Body of pancreas (tissue), 4 donors: Measurements from ENCODE around the gene DEFB113.

Experiments
- CTCF ChIP-seq, 7 experiments: fragments of 450-650 bp in 4 of 7; fragments of 200-600 bp in 3 of 7; sonication (generic) in 3 of 7; IDR thresholded peaks; one replicate each; pipeline ENCODE4 v1.5.1; 2016 to 2019; ENCODE audit warnings: antibody characterized with exemption in 7 of 7
- POLR2A ChIP-seq, 3 donors: fragments of 450-650 bp; IDR thresholded peaks; one replicate each; pipeline ENCODE4 v1.6.1; 2016; ENCODE audit warnings: antibody characterized with exemption in 3 of 3, mild to moderate bottlenecking in 2 of 3

GRCh38 chr6:49995278-49995677, 25.9 kb upstream of the DEFB113 start:
- no peak for TF ChIP-seq CTCF (IDR thresholded peaks at IDR 0.05)
- TF ChIP-seq POLR2A (IDR thresholded peaks at IDR 0.05) = no peak
